K562 (cell line): Measurements from ENCODE around the gene SCAMP5. TPM values are rescaled to one million over a fixed set of nuclear protein-coding genes. Genes with fewer than 3 reads are reported as not detected.
A peak's percentile ranks its signal among the peaks of the same experiment; 100 is the strongest.

Experiments used
- ATF4 ChIP-seq: fragments of 450-650 bp; formaldehyde crosslinking; IDR thresholded peaks from 2 replicates; pipeline ENCODE4 v1.4.0; 2022; ENCODE audit warnings: mild to moderate bottlenecking, moderate library complexity
- ATF7 ChIP-seq: fragments of 450-650 bp; IDR thresholded peaks from 2 replicates; pipeline ENCODE4 v1.7.1; 2014; ENCODE audit warnings: mild to moderate bottlenecking, moderate library complexity
- CBFA2T2 ChIP-seq: fragments of 450-650 bp; conservative IDR thresholded peaks from 2 replicates; pipeline ENCODE4 v1.6.1; 2017; ENCODE audit warnings: mild to moderate bottlenecking
- CBX1 ChIP-seq: sonication (generic); IDR thresholded peaks from 2 replicates; pipeline ENCODE4 v1.6.1; 2016; ENCODE audit warnings: antibody characterized with exemption, low read depth, mild to moderate bottlenecking
- CREB1 ChIP-seq, 2 experiments: sonication (generic) in 1 of 2; formaldehyde crosslinking in 1 of 2; IDR thresholded peaks; 2 replicates each; pipeline versions ENCODE4 v1.6.1 to v1.8.0; 2012 to 2022; ENCODE audit warnings: inconsistent platforms in 1 of 2, mild to moderate bottlenecking in 1 of 2, missing genetic modification reagents in 1 of 2, moderate library complexity in 1 of 2
- FOXA1 ChIP-seq: fragments of 450-650 bp; IDR thresholded peaks from 2 replicates; pipeline ENCODE4 v1.6.1; 2016; ENCODE audit warnings: mild to moderate bottlenecking, borderline replicate concordance
- FOXK2 ChIP-seq, 2 experiments: fragments of 450-650 bp; IDR thresholded peaks in 1 of 2; conservative IDR thresholded peaks in 1 of 2; 2 replicates each; pipeline ENCODE4 v1.6.1; 2016; ENCODE audit warnings: low read depth in 2 of 2, mild to moderate bottlenecking in 1 of 2
- HEY1 ChIP-seq: fragments of 250-450 bp; sonication (Bioruptor Pico); IDR thresholded peaks from 2 replicates; pipeline ENCODE4 v1.5.0; 2020; ENCODE audit warnings: mild to moderate bottlenecking, moderate library complexity, borderline replicate concordance
- KLF1 ChIP-seq: fragments of 450-650 bp; IDR thresholded peaks from 2 replicates; pipeline ENCODE4 v1.6.1; 2016; ENCODE audit warnings: missing genetic modification characterization, missing compliant biosample characterization
- KLF16 ChIP-seq: IDR thresholded peaks from 2 replicates; pipeline ENCODE4 v1.6.1; 2016; ENCODE audit warnings: antibody characterized with exemption
- LCOR ChIP-seq: sonication (generic); formaldehyde crosslinking; IDR thresholded peaks from 2 replicates; pipeline ENCODE4 v1.8.0; 2022; ENCODE audit warnings: mild to moderate bottlenecking, missing genetic modification reagents
- NFYB ChIP-seq: IDR thresholded peaks from 2 replicates; pipeline ENCODE4 v1.6.1; 2011; ENCODE audit warnings: mild to moderate bottlenecking, moderate library complexity; ENCODE audit not compliant: insufficient read length; ENCODE audit errors: extremely low read depth
- NONO ChIP-seq, 2 experiments: fragments of 200-400 bp in 1 of 2; fragments of 450-650 bp in 1 of 2; formaldehyde crosslinking in 1 of 2; IDR thresholded peaks; 2 replicates each; pipeline ENCODE4 v1.6.1; 2017; ENCODE audit warnings: low read depth in 2 of 2, mild to moderate bottlenecking in 2 of 2, moderate library complexity in 2 of 2, low read length in 1 of 2
- NR3C1 ChIP-seq: sonication (generic); formaldehyde crosslinking; IDR thresholded peaks from 2 replicates; pipeline ENCODE4 v1.8.1; 2022; ENCODE audit warnings: missing genetic modification reagents
- PKNOX1 ChIP-seq: fragments of 450-650 bp; IDR thresholded peaks from 2 replicates; pipeline ENCODE4 v1.6.1; 2016
- PML ChIP-seq: IDR thresholded peaks from 2 replicates; pipeline ENCODE4 v1.6.1; 2012; ENCODE audit warnings: low read length, inconsistent platforms
- RBBP5 ChIP-seq: fragments of 200-600 bp; sonication (generic); IDR thresholded peaks from 2 replicates; pipeline ENCODE4 v1.6.1; 2012; ENCODE audit warnings: borderline replicate concordance, mild to moderate bottlenecking, low read length, control low read depth, inconsistent platforms; ENCODE audit not compliant: insufficient read depth, poor library complexity, severe bottlenecking
- SAP30 ChIP-seq: fragments of 200-600 bp; sonication (generic); IDR thresholded peaks from 2 replicates; pipeline ENCODE4 v1.6.1; 2012; ENCODE audit warnings: borderline replicate concordance, low read depth, mild to moderate bottlenecking, moderate library complexity, low read length, control low read depth, inconsistent platforms; ENCODE audit not compliant: insufficient read depth, poor library complexity, severe bottlenecking
- SFPQ ChIP-seq: fragments of 200-400 bp; formaldehyde crosslinking; IDR thresholded peaks from 2 replicates; pipeline ENCODE4 v1.6.1; 2017; ENCODE audit warnings: mild to moderate bottlenecking, low read depth, low read length, moderate library complexity
- TFAM ChIP-seq: fragments of 250-450 bp; sonication (Bioruptor Pico); conservative IDR thresholded peaks from 2 replicates; pipeline ENCODE4 v1.5.0; 2021; ENCODE audit warnings: mild to moderate bottlenecking, moderate library complexity
- ZNF12 ChIP-seq: sonication (generic); formaldehyde crosslinking; IDR thresholded peaks from 2 replicates; pipeline ENCODE4 v1.4.0; 2020; ENCODE audit warnings: mild to moderate bottlenecking, missing genetic modification reagents
- polyA plus RNA-seq, 8 experiments: library from polyadenylated mRNA; depleted of rRNA in 4 of 8; stranded (reverse) in 5 of 8; unstranded in 3 of 8; fragments of >200 nt; fragmentation: Nextera tagmentation in 2 of 8; fragmentation: Illumina TruSeq in 1 of 8; extraction: Ambion mirVana in 2 of 8; extraction: Trizol in 1 of 8; gene quantifications; 2 replicates each; pipeline versions ENCODE4 v1.2.1 to v1.2.3, GENCODE V29; 2011 to 2014; ENCODE audit warnings: inconsistent platforms in 1 of 8, missing spikeins in 1 of 8
- total RNA-seq, 7 experiments: library from RNA; depleted of rRNA in 6 of 7; stranded (reverse); fragments of >200 nt in 6 of 7; fragmentation: Illumina TruSeq in 2 of 7; extraction: Trizol in 2 of 7; gene quantifications; 2 replicates each; pipeline versions ENCODE4 v1.2.1 to v1.2.3, GENCODE V29; 2011 to 2021; ENCODE audit warnings: low replicate concordance in 1 of 7
- TF ChIP-seq, protein P1 (sequence below), 2 experiments: fragments of 450-650 bp in 1 of 2; sonication (generic) in 1 of 2; formaldehyde crosslinking; conservative IDR thresholded peaks; 2 replicates each; pipeline versions ENCODE4 v1.4.0 to v1.8.1; 2020 to 2022; ENCODE audit warnings: mild to moderate bottlenecking in 1 of 2, missing genetic modification reagents in 1 of 2

SCAMP5 gene
- total and polyA plus RNA-seq, 9 of the 15 experiments (the other 6 are each of a cell fraction or from before 2014, with no cell fraction given), result 0.09 to 0.29 (median 0.19) TPM; not detected in 5

- TF ChIP-seq SFPQ (no peak), FOXA1 (no peak), CBX1 (0 out of 2 replicates have a peak, but pooled peaks have one; percentile 48), TFAM (CRISPR knock-in tag) (no peak), PML (peak; percentile 49; the same call in 1 of the 2 replicates), FOXK2 (conservative IDR thresholded peaks at IDR 0.05 in 1 of 2, IDR thresholded peaks at IDR 0.05 in 1 of 2; ENCODE audit: low read depth in 2 of 2) (peak; percentile 42 to 56; a peak in 1 of 4 replicates), PKNOX1 (no peak), CREB1 (IDR thresholded peaks at IDR 0.05) (peak; percentile 29; the same call in 1 of the 2 replicates), CREB1 (CRISPR knock-in tag; IDR thresholded peaks at IDR 0.05) (peak; percentile 43), RBBP5 (peak; percentile 66), NFYB (no peak), KLF1 (tag) (no peak), NR3C1 (CRISPR knock-in tag) (no peak), SAP30 (peak; percentile 45), ATF4 (CRISPR knock-in tag) (peak; percentile 89), CBFA2T2 (peak; percentile 65), ATF7 (peak; percentile 85), HEY1 (CRISPR knock-in tag) (no peak), ZNF12 (CRISPR knock-in tag) (0 out of 2 replicates have a peak, but pooled peaks have one; percentile 50), NONO (IDR thresholded peaks at IDR 0.05; ENCODE audit: low read depth in 2 of 2, low read length in 1 of 2) (0 out of 4 replicates have a peak, but pooled peaks of 1 of the 2 experiments have one; percentile 26), LCOR (CRISPR knock-in tag) (0 out of 2 replicates have a peak, but pooled peaks have one; percentile 28), KLF16 (peak; percentile 71)
- TF ChIP-seq, protein P1, sequence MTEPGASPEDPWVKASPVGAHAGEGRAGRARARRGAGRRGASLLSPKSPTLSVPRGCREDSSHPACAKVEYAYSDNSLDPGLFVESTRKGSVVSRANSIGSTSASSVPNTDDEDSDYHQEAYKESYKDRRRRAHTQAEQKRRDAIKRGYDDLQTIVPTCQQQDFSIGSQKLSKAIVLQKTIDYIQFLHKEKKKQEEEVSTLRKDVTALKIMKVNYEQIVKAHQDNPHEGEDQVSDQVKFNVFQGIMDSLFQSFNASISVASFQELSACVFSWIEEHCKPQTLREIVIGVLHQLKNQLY (CRISPR knock-in tag; conservative IDR thresholded peaks at IDR 0.05), result 0 out of 4 replicates have a peak, but pooled peaks of 1 of the 2 experiments have one; percentile 60
Observed at GRCh38 chr15:75043509-75044257, 48.3 kb downstream of the SCAMP5 start (continued).
